ENCODE results near the gene IGF1R. TPM values are rescaled to one million over a fixed set of nuclear protein-coding genes. Genes with fewer than 3 reads are reported as not detected.
A peak's percentile ranks its signal among the peaks of the same experiment; 100 is the strongest.

The IGF1R gene
- total and polyA plus RNA-seq, 4 donors, result 5.9 to 154 (median 27.6) TPM

GRCh38 chr15:98733098-98733497 lies 84.8 kb downstream of the IGF1R start:
- H3K4me1 ChIP-seq (ENCODE audit: control insufficient read depth in 5 of 5, insufficient read depth in 5 of 5, low read length in 5 of 5), result peaks cover 12 to 32% (median 21%) of the 10 kb centered on the region in 5 donors
- H3K9me3 ChIP-seq (ENCODE audit: control insufficient read depth in 4 of 4, insufficient read depth in 3 of 4, low read length in 3 of 4), result no peaks in the 10 kb centered on the region
- no peaks in the 10 kb centered on the region for H3K27me3 ChIP-seq (ENCODE audit: control insufficient read depth in 3 of 3, insufficient read depth in 3 of 3, low read length in 2 of 3)
- WGBS, 2 donors, result 97 to 99% methylated on average over 5 of the region's 5 CpGs
- ATAC-seq (ENCODE audit: insufficient read depth, low FRiP score), result no peak
- TF ChIP-seq CTCF (IDR thresholded peaks at IDR 0.05; ENCODE audit: control extremely low read depth, extremely low read depth), result no peak
- no peak overlapping the region for H3K4me3 ChIP-seq
- H3K36me3 ChIP-seq (ENCODE audit: control insufficient read depth in 4 of 4, insufficient read depth in 4 of 4, low read length in 4 of 4), result no peaks in the 10 kb centered on the region
- DNase-seq, result no peak
- no peak overlapping the region for H3K9ac ChIP-seq (ENCODE audit: insufficient read depth in 1 of 2, low read length in 2 of 2)
- H3K27ac ChIP-seq (ENCODE audit: low read depth in 1 of 2, low read length in 1 of 2), result no peak overlapping the region

GRCh38 chr15:98734466-98735199 lies 86.3 kb downstream of the IGF1R start:
- ATAC-seq (ENCODE audit: insufficient read depth, low FRiP score) (no peak), DNase-seq (peak in 1 of 3 donors; percentile 50)
- no peaks in the 10 kb centered on the region for H3K36me3 ChIP-seq (ENCODE audit: control insufficient read depth in 4 of 4, insufficient read depth in 4 of 4, low read length in 4 of 4)
- H3K9me3 ChIP-seq (ENCODE audit: control insufficient read depth in 4 of 4, insufficient read depth in 3 of 4, low read length in 3 of 4), result no peaks in the 10 kb centered on the region
- TF ChIP-seq CTCF (IDR thresholded peaks at IDR 0.05; ENCODE audit: control extremely low read depth, extremely low read depth), result no peak
- no peaks in the 10 kb centered on the region for H3K27me3 ChIP-seq (ENCODE audit: control insufficient read depth in 3 of 3, insufficient read depth in 3 of 3, low read length in 2 of 3)
- 45 to 57% methylated on average over 8 of the region's 8 CpGs for WGBS, 2 donors
- peak overlapping the region in 1 of 2 donors; percentile 13 for H3K27ac ChIP-seq (ENCODE audit: low read depth in 1 of 2, low read length in 1 of 2)
- no peak overlapping the region for H3K4me3 ChIP-seq
- peaks cover 8 to 25% (median 12%) of the 10 kb centered on the region in 5 donors for H3K4me1 ChIP-seq (ENCODE audit: control insufficient read depth in 5 of 5, insufficient read depth in 5 of 5, low read length in 5 of 5)
- H3K9ac ChIP-seq (ENCODE audit: insufficient read depth in 1 of 2, low read length in 2 of 2), result no peak overlapping the region

- no peak for TF ChIP-seq CTCF (IDR thresholded peaks at IDR 0.05; ENCODE audit: control extremely low read depth, extremely low read depth)
- WGBS, 2 donors, result 83 to 94% methylated on average over 4 of the region's 4 CpGs
- Histone ChIP-seq H3K9ac (ENCODE audit: insufficient read depth in 1 of 2, low read length in 2 of 2) (no peak overlapping the region), H3K4me3 (no peak overlapping the region), H3K9me3 (ENCODE audit: control insufficient read depth in 4 of 4, insufficient read depth in 3 of 4, low read length in 3 of 4) (no peaks in the 10 kb centered on the region), H3K27me3 (ENCODE audit: control insufficient read depth in 3 of 3, insufficient read depth in 3 of 3, low read length in 2 of 3) (no peaks in the 10 kb centered on the region), H3K27ac (ENCODE audit: low read depth in 1 of 2, low read length in 1 of 2) (peak overlapping the region in 1 of 2 donors; percentile 1), H3K4me1 (ENCODE audit: control insufficient read depth in 5 of 5, insufficient read depth in 5 of 5, low read length in 5 of 5) (peaks cover 8 to 24% (median 11%) of the 10 kb centered on the region in 5 donors), H3K36me3 (ENCODE audit: control insufficient read depth in 4 of 4, insufficient read depth in 4 of 4, low read length in 4 of 4) (no peaks in the 10 kb centered on the region)
- no peak for DNase-seq
- ATAC-seq (ENCODE audit: insufficient read depth, low FRiP score), result no peak
Measured at GRCh38 chr15:98735304-98735703, 87.0 kb downstream of the IGF1R start.

All from lung (tissue), 12 donors.